GM08714 (cell line): ENCODE results near the gene U2AF1L4.
A peak's percentile ranks its signal among the peaks of the same experiment; 100 is the strongest.

ENCODE experiments used
- H3K4me3 ChIP-seq: fragments of 200-500 bp; sonication (Bioruptor generic); 2 replicates; pipeline ENCODE4 v1.5.1; 2014; ENCODE audit warnings: mild to moderate bottlenecking, low read length, inconsistent platforms
- ZNF274 ChIP-seq: IDR thresholded peaks from 2 replicates; pipeline ENCODE4 v1.6.1; 2012; ENCODE audit warnings: mild to moderate bottlenecking, low read depth, low read length

Gene U2AF1L4

GRCh38 chr19:35713904-35714495 is 31.2 kb downstream of the U2AF1L4 start:
- H3K4me3 ChIP-seq: peak overlapping the region; percentile 49
- TF ChIP-seq ZNF274: no peak

GRCh38 chr19:35713506-35713850 is 31.7 kb downstream of the U2AF1L4 start:
- peak overlapping the region; percentile 49 for H3K4me3 ChIP-seq

DNA sequence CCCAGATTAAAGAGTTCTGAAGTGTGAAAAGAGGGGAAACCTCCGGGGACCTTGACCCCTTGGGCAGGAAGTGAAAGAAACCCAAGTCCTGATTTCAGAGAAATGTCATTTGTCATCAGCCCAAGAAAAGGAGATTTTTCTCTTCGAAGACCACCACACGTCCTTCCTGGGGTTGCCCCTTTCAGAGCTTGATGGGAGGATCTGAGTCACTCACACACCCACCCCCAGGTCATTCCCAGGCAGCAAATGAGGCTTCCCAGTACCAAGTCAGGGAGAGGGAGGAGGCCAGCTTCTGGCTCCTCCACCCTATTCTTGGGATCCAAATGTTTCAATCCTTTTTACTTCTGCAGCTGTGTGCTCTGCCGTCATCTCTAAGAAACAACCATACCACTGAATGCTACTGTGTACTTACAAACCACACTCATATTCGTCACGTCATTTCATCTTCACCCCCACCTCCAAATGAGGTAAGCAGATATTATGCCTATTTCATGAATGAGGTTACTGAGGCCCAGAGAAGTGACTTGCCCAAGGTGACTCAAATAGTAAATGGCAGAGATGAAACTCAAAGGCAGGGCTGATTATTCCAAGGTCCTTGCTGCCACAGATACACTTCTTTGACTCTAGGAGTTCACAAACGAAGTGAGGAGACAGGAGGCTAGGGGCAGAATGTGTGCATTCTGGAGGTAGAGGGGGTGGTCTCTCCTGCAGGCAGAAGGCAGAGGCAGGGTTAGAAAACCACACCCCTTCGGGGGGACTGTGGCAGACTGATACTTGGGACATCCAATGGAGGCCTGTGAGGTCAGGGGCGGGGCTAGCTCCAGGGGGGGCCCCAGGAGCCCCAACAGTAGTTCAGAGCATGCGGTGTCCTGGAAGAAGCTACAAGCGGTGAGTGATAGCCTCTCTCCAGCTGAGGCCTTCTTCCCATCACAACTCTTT is 32.4 kb downstream of the U2AF1L4 start:
- no peak for TF ChIP-seq ZNF274
- peak overlapping the region; percentile 49 for H3K4me3 ChIP-seq

More at GRCh38 chr19:35713506-35713850, 31.7 kb downstream of the U2AF1L4 start:
- no peak for TF ChIP-seq ZNF274

DNA sequence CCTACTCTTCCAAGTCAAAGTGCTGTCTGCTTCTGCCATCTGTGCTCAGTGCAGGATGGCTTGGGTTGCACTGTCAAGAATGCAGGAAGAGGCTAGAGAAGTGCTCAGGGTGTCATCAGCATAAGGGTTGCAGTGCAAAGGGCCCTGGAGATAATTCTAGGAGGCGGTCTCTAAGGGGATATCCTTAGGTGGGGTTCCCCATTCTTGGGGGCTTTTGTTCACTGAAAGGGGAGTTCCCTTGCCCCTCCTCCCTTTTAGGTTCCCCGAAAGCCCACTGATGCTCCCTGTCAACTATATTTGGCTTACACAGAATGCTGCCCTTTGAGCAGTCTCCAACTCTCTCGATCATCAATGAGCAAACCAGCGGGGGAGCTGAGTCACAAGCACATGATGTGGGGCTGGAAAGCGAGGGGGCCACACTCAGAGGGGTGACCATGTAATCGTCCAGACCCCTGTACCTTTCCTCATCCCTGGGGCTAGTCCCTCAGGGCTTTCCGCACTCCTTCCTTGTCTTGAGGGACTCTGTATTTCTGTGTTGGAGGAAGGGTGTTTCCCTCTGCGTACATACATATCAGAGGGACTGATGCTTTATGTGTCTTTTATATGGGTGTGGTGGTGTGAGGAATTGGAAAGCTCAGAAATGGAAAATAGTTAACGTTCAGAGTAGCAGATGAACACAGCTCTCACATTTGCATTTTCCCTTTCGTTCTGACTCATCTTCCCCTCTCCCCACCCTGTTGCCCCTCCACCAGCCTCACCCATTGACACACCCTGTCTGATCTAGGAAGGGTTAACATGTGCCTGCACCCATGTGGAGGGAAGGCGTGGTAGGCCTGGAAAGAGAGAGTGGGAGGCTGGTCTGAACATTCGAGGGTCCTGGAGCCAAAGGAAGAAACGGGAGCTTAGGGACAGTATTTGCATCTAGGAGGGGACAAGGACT is 34.2 kb downstream of the U2AF1L4 start:
- TF ChIP-seq ZNF274: no peak
- H3K4me3 ChIP-seq: peak overlapping the region; percentile 42; the same call in 1 of the 2 replicates

GRCh38 chr19:35708391-35708790 is 36.8 kb downstream of the U2AF1L4 start:
- TF ChIP-seq ZNF274: no peak

GRCh38 chr19:35704218-35704617 is 41.0 kb downstream of the U2AF1L4 start, which contains the start of gene ZBTB32:
ZBTB32 (plus strand) TSS chr19:35704558; CDS start chr19:35714627, 10,069 bp downstream.
- TF ChIP-seq ZNF274: no peak

More at GRCh38 chr19:35708391-35708790, 36.8 kb downstream of the U2AF1L4 start:
- H3K4me3 ChIP-seq: no peak overlapping the region

DNA sequence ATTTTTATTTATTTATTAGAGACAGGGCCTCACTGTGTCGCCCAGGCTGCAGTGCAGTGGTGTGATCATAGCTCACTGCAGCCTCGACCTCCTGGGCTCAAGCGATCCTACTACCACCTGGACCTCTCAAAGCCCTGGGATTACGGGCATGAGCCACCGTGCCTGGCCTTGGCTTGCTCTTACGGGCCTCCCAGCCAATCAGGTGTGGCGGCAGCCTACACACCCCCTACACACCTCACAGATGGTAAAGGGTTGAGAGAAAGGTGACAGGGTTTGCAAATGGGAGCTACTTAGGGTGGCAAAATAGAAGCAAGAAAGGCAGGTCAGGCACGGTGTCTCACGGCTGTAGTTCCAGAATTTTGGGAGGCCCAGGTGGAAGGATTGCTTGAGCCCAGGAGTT is 41.9 kb downstream of the U2AF1L4 start:
- no peak overlapping the region for H3K4me3 ChIP-seq
- TF ChIP-seq ZNF274: no peak

More at GRCh38 chr19:35704218-35704617, 41.0 kb downstream of the U2AF1L4 start, which contains the start of gene ZBTB32:
- H3K4me3 ChIP-seq: no peak within 1 kb of the TSS

DNA sequence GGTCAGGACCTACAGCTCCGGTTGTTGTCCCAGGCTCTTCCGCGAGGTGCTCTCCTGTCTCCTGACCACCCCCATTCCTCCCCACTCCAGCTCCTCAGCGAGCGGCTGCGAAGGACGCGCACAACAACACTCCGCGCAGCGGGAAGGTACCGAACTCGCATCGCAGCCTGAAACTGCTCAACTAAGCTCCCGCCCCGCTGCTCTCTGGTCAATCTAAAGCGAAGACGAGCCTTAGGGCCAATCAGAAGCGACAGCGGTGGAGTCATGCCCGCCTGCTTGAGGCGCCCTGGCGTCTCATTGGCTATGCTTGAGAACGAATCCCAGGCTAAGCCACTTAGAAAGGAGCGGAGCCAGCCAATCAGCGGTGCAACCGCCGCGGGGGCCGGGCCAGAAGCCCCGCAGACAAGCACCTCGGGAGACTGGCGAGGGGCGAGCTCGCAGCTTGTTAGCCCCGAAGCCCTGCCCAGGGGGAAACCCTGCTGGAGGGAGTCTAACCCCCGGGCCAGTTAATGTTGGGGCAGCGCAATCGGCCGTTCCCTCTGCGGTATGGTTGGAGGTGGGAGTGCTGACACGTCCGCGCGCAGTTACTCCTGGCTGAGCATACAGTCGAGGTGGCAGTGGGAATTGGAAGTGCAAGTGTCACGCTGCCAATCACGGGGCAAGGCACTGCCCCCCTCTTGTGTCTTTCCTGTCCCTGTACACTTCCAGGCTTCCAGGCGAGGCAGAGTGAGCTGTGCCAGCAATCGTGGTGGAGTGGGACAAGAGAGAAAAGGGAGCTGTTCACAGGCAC is 42.8 kb downstream of the U2AF1L4 start:
- peak overlapping the region; percentile 54 for H3K4me3 ChIP-seq
- TF ChIP-seq ZNF274: no peak

- no peak overlapping the region for H3K4me3 ChIP-seq
- TF ChIP-seq ZNF274: no peak
Observed at GRCh38 chr19:35696835-35697234, 48.4 kb downstream of the U2AF1L4 start.

- no peak for TF ChIP-seq ZNF274
- no peak overlapping the region for H3K4me3 ChIP-seq
Observed at GRCh38 chr19:35695895-35696422, 49.3 kb downstream of the U2AF1L4 start.

DNA sequence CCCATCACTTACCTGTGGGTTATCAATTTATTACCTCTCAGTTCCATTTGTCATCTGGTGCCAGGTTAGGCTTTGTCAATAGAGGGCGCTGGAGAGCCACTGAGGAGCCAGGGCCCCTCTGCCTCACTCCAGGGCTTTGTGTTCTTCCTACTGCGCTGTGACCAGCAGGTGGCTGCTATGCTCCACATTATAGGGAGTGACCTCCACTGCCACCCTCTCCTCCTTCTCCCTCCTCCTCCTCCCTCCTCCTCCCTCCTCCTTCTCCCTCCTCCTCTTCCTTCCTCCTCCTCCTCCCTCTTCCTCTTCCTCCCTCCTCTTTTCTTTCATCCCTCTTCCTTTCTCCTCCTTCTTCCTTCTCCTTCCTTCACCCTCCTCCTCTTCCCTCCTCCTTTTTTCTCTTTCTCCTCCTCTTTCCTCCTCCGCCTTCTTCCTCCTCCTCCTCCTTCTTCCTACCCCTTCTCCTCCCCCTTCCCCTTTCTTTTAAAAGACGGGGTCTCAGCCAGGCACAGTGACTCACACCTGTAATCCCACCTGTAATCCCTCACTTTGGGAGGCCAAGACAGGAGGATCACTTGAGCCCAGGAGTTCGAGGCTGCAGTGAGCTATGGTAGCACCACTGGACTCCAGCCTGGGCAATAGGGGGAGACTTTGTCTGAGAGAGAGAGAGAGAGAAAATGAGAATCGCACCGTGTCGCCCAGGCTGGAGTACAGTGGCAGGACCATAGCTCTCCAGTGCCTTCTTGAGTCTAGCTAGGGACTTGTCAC is 51.2 kb downstream of the U2AF1L4 start:
- no peak for TF ChIP-seq ZNF274
- H3K4me3 ChIP-seq: no peak overlapping the region

DNA sequence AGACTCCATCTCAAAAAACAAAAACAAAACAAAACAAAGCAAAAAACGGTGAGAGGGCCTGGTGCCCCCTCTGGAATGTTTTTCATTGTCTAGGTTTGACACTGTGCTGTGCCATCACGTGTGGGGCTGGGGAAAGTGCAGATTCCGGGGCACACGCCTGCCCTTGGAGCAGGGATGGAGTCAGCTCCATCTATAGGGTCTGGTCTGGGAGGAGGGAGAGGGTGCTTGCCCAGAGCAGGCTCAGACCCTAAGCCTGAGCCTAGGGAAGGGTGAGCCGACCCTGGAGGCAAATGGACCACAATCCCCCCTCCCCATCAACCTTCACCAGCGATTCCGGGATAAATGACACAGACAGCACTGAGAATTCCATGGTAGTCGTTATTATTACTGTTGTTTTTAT is 51.8 kb downstream of the U2AF1L4 start:
- TF ChIP-seq ZNF274: no peak
- no peak overlapping the region for H3K4me3 ChIP-seq
